Muscle of arm (tissue), 12 donors: ENCODE data around the gene CBFA2T2. TPM values are rescaled to one million over a fixed set of nuclear protein-coding genes. Genes with fewer than 3 reads are reported as not detected.
"Not testable (repeated sequence)": the region's sequence is repeated elsewhere in the genome, so short reads cannot be mapped to it uniquely, and the experiment has no call there.

Experiments
- DNase-seq: peaks from one replicate; pipeline ENCODE4 v3.0.0-alpha.2; 2013
- polyA plus RNA-seq, 12 donors: library from polyadenylated mRNA; unstranded; fragments of 120-200 nt; gene quantifications; one replicate each; pipeline ENCODE4 v1.2.1, GENCODE V29; 2013; ENCODE audit not compliant: insufficient read length in 12 of 12

CBFA2T2 gene
- polyA plus RNA-seq, 12 donors, result 11.3 to 32.1 (median 14.0) TPM; not detected in 1

DNA sequence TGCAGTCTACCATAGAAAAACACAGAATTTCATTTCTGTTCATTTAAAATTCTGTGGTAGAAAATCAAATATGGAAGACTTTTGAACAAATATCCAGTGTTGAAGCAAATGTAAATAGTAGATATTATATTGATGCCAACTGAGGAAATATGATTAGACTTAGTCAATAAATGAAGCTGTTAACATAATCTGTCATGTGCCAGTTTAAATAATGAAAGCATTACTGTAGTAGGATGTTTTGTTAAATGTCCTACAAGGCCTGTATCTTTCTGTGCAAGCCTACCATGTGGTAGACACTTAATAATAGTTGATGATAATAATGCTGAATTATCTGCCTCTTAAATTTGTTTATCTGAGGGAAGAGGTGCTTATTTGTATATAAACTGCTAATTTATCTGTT is 55.9 kb downstream of the CBFA2T2 start:
- DNase-seq, result no peak

DNA sequence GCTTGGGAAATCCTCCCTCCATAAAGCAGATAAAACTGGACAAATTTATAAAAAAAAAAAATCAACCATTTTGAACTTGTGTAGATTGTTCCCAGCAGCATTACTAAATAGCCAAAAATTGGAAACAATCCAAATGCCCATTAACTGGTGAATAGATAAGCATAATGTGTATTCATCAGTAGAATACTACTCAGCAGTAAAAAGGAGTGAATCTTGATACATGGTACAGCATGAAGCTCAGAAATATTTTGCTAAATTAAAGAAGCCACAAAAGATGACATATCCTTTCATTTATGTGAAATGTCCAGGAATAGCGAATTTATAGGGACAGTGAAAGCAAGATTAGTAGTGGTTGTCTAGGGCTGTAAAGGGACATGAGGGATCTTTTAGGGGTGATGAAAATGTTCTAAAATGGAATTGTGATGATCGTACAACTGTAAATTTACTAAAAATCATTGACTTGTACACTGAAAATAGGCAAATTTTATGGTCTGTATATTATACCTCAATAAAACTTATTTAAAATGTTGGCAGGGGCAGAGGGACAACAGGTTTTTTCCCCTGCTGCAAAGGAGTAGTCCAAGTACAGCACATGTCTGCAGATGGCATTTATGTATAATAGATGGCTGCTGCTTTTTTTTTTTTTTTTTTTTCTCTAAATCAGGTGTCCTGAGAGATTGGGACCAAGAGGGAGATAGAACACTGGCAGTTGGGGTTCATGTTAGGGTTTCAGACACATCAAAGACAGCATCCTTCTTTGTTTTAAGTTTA is 59.5 kb downstream of the CBFA2T2 start:
- DNase-seq, result no peak

DNA sequence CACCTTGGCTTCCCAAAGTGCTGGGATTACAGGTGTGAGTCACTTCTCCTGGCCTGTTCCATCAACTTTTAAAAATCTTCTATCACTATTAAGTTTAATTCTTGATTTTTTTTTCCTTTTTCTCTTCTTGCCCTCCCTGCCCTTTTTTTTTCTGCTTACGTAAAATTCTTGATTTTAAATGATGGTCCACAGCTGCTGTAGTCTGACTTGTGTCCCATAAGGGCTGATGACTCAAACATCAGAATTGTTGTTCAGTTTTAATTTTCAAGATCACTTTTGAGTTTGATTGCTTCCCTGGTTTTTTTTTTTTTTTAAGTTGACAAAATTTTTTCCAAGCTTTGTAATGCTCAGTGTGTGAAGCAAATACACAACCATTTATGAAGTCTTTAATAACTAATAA is 61.9 kb downstream of the CBFA2T2 start:
- no peak for DNase-seq

DNA sequence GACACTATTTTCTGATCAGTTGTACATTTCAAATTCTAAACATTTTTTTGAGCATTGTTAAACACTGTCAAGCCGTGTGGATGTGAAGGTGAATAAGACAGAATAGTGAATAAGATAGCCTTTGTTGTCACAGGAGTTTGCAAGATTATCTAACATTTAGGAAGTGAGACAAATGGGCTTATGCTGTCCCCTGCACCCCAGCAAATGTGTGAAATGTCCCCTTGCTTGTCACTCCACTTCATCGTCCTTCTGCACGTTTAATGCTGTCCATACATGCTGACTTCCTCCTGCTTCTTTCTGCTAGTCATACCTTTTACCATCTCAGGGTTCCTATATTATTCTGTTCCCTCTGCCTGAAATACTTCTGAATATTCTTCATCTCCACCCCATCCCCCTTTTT is 62.6 kb downstream of the CBFA2T2 start:
- DNase-seq, result no peak

DNA sequence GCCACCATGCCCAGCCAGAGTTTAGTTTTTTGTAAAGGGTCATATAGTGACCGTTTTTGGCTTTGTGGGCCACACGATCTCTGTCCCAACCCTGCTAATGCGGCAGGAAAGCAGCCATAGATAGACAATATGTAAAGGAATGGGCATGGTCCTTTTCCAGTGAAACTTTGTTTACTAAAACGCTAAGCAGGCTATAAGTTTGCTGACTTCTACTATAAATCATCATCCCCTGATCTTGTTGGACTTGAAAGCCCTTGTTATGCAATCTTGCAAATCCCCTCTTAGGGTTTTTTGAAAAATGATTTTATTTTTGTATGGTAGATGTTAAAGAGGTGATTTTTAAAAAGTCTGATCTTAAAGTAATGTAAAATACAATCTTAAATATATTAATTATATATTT is 63.6 kb downstream of the CBFA2T2 start:
- no peak for DNase-seq

DNA sequence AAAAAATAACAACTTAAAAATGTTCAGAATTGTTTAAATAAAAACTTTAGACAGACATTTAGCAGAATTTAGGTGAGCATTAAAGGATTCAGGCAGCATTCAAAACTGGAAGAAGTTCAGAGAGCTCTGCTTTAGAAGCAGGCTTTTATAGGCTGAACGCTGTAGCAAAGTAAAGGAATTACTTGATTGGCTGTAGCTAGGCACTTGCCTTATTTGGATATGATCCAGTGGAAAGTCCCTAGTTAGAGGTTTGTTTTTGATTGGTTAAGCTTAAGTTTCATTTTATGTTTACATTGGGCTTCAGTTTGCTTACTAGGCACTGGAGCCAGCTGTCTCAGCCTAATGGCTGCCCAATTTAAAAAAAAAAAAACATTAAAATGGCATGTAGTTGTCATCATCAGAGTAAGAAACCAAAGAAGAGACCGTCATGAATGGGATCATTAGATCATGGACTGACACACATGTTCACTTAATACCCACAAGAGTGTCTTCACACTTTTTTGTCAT is 65.1 kb downstream of the CBFA2T2 start:
- DNase-seq, result no peak

DNA sequence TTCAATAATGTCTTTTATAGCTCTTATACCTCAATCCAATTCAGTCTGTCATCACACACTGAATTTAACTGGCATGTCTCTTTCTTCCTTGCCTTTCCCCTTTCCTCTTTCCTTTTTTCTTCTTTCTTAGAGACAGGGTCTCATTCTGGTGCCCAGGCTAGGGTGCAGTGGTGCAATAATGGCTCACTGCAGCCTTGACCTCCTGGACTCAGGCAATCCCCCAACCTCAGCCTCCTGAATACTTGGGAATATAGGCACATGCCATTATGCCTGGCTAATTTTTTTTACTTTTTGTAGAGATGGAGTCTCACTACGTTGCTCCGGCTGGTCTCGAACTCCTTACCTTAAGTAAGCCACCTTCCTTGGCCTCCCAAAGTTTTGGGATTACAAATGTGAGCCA is 65.9 kb downstream of the CBFA2T2 start:
- DNase-seq, result no peak

DNA sequence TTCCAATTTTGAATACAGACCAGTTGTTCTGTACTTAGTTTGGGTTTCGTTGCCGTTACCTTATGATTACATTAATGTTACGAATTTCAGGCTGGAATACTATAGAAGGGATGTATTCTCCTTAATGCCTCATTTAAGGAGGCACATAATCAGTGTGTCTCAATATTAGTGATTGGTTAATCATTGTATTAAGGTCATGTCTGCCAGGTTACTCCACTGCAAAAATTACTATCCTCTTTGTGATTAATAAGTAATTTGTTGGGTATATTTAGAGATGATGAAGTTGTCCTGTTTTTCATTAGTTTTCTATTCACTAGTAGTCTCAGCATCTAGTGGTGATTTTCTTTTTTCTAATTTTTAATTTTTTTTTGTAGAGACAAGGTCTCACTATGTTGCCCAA is 66.3 kb downstream of the CBFA2T2 start:
- DNase-seq, result no peak

DNA sequence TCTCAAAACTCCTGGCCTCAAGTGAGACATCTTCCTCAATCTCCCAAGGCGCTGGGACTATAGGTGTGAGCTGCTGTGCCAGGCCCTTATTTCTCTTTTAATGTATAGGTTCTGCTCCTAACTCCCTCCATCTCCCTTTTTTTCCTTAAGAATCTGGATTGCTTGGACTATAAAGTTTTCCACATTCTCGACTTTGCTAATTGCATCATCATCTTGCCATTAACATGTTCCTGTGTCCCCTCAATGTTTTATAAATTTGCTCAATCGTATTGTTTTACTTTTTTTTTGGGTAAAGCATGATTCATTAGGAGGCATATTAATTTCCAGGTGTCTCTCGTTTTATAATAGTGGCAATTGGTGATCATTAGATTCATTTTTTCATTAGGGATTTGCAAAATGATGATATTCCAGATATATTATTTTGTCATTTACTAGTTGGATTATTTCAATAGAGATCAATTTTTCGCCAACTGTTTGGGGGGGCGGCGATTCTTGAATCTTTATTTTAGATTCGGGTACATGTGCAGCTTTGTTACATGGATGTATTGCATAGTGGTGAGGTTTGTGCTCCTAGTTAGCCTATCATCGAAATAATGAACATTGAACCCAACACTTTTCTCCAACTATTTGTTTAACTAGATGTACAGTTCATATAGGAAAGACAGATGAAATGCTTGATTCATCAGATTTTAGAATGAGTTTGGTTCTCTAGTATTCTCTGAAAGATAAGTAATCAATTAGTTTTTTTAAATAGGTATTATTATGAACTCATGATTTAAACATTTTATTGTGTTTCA is 68.7 kb downstream of the CBFA2T2 start:
- DNase-seq, result no peak

DNA sequence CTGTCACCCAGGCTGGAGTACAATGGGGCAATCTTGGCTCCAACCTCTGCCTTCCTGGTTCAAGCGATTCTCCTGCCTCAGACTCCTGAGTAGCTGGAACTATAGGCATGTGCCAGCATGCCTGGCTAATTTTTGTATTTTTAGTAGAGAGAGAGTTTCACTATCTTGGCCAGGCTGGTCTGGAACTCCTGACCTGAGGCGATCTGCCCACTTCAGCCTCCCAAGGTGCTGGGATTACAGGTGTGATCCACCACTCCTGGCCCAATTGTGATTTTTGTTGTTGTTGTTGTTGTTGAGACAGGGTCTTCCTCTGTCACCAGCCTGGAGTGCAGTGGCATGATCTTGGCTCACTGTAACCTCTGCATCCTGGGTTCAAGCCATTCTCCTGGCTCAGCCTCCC is 69.3 kb downstream of the CBFA2T2 start:
- no peak for DNase-seq

DNA sequence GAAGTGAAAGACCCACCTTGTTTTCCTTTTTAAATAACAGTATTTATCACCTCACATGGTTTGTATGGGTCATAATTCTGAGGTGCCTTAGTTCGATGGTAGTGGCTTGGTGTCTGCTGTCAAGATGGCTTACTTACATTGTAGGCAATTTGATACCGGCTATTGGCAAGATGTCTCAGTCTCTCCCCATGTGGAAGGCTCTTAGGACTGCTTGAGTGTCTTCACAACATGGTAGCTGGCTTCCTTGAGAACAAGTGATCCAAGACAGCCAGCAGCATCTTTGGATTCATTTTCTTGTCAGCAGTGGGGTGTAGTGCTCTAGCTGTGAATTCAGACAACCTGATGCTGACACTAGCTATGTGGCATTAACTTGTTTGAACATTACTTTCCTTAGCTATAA is 70.1 kb downstream of the CBFA2T2 start:
- no peak for DNase-seq

DNA sequence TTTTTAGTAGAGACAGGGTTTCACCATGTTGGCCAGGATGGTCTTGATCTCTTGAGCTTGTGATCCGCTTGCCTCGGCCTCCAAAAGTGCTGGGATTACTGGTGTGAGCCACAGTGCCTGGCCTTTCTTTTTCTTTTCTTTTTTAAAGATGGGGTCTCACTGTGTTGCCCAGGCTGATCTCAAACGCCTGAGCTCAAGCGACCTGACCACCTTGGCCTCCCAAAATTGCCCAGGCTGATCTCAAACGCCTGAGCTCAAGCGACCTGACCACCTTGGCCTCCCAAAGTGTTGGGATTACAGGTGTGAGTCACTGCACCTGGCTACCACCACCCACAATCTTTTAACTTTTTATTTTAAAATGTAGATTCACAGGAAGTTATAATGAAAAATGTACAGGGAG is 71.2 kb downstream of the CBFA2T2 start:
- not testable (repeated sequence) for DNase-seq

DNA sequence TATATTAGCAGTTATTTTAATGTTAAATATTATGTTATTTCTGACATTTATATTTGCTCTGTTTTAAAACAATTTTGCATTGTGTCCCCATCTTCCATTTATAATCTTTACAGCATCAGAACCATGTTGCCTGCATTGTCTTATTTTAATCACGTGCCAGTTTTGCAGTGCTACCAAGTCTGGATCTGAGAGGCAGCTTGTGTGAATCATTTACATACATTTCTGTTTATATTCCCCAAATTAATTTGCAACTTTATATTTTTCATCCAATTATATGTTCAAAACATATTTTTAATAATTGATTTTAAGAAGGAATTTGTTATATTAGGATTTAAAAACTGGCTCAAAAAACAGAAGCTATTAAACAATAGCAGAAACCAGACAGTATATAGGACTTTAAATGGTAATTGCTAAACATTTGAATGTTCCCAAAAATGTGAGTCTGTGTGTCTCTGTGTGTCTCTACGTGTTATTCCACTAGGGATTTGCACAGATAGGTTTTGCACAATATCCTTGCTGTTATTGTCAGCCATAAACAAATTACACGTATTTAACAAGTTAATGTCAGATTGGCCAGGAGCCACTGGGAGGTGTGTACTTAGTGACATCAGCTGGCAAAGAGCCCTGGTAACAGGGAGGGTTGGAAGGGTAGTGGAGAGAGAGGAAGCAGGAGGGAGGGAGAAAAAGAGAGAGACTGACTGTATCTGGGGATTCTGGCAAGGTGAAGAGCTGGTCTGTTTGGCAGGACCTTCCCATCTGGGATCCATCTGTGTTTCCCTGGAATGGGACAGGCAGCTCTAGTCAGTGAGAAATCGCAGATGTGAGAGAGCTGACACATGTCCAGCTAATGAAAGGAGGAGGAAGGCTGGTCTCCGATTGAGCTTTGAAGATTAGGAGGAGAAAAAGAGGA is 72.1 kb downstream of the CBFA2T2 start:
- DNase-seq, result peak; percentile 91

DNA sequence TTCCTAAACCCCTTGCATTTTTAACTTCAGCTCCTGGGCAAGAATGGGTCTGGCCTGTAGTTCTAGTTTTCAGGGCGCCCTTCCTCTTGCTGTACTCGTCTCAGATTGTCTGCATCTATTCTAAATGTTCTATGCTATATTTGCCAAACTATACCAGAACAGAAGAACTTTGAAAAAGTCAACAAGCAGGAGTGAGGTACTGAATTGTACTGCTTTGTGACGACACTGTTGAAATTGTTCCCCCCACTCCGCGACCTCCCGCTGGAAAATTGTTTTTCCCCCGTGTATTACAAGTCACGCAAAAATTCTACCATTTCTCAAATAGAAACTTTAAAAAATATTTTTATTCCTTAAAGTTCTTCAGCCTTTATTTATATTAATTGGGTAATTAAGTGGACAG is 73.9 kb downstream of the CBFA2T2 start:
- DNase-seq, result no peak

DNA sequence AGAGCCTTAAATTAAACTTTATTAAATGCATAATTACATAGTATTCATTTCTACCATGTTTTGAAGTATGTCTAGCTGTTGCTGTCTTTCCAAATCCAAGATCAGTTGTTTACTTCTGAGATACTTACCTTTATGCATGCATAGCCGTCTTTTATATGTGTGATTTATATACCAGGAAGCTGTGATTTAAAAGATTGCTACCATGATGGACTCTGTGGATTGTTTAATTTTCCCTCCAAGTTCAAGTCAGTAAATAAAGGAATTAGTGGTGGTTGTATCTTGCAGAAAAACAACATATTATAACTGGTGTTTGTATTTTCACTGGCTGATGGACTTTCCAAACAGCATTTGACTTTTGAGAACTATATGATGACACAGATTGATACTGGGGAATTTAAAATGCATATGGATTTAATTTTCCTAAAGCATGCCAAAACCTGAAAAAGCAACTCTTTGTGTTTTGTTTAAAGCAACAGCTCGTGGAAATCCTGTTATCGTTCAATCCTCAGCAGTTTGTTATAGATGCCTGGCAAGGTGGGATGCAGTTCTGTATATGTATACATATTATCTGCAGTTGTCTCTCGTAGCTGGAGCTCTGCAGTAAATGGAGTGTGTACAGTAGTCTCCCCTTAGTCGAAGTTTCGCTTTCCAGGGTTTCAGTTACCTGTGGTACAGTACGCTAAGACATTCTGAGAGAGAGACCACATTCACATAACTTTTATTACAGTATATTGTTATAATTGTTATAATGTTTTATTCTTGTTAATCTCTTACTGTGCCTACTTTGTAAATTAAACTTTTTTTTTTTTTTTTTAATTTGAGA is 77.1 kb downstream of the CBFA2T2 start:
- no peak for DNase-seq

DNA sequence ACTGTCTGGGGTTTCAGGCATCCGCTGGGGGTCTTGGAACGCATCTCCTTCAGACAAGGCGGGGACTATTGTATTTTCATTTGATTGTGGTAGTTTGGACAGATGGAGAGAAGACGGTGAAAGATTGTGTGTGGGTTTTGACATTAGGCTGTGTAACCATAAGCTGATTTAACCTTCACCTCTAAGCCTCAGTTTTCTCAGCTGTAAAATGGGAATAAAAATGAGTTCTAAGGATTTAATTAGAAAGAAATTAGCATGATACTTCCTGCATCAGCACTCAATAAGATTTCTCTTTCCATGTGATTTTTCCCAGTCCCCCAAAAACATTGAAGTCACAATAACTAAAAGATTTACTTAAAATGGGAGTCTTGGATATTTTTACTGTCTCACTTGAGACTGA is 78.1 kb downstream of the CBFA2T2 start:
- no peak for DNase-seq

DNA sequence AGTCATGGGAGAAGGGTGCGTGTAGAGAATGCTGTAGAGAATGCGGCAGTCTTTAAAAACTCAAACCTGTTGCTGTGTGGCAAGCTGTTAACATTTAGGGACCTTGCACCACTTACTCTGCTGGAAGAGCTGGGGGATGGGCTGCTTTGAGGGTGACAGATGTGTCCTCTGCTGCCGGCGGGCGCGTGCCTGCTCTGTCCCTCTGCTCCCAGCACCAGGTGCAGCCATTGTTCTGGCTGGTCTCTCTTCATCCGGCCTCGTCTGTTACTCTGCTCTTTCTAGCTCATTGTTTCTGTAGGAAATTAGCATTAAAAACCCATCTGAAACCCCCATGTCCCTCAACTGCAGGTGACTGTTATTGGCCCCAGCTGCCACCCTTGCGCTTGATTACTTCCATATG is 78.5 kb downstream of the CBFA2T2 start:
- peak; percentile 31 for DNase-seq

DNA sequence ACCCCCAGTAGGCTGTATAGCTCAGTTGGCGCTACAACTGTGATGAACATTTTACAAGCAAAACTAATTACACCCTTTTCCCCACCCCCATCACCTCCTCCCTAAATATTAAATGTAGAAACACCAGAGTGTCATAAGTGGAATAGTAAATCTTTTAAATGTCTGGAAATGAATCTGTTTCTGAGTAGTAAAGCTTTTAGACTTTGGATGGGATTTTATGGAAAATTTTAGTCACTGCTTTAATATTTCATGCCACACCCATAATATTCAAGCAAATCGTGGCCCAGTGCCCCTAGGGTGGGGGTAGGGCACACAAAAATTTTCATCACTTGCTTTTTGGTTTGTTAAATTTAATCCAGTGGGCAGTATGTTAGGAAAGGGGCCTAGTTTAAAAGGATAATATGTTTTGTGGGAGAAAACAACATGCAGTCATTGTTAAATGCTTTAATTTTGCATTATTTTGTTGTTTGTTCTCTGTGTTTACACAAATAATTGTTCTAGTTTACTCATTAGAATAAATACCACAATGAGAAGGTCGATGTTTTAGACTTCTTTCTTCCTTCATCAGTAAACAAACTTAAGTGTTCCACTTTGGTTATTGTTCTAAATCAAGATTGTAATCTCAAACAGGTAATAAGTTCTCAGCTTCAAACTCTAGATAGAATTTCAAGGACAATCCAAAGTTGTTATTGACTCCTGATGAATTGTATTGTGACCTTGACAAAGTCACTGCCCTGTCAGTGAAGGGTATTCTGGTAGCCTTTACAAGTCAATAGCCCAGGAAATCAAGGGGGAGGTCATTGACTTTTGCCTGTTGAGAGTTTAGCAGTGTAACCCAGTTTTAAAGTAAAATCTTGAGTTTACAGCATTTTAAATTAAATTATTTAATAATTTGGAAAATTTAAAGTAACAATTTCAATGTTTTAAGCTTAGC is 79.2 kb downstream of the CBFA2T2 start:
- DNase-seq, result peak; percentile 59

DNA sequence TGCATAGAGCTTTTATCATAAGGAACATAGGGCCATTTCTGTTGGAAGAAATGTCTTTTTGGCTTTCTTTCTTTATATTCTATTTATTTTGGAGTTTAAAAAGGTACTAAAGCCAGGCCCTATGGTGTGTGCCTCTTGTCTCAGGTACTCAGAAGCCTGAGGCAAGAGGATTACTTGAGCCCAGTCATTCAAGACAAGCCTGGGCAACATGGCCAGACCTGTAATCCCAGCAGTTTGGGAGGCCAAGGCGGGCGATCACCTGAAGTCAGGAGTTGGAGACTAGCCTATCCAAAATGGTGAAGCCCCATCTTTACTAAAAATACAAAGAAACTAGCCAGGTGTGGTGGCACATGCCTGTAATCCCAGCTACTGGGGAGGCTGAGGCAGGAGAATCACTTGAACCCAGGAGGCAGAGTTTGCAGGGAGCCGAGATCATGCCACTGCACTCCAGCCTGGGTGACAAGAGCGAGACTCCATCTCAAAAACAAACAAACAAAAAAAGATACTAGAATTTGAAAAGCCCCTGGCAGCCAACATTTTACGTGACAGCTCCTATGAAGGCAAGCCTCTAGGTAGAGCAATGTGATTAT is 80.0 kb downstream of the CBFA2T2 start:
- no peak for DNase-seq

DNA sequence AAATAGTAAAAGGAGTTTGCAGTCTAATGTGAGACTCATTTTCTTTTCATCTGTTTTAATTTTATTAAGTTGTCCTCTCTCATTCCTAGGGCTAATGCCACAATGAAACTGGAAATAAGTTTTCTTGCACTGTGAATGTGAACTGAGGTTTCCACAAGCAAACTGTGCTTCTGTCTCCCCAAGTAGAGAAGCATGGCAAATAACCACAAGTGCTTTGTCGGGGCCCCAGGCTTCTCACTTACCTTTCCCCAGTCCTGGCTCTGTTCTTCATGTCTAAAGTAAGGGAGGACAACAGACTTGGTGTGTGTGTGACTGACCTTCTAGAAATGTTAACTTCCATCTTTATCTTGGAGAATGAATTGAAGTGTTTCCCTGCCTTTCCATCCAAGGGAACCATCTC is 80.8 kb downstream of the CBFA2T2 start:
- DNase-seq, result no peak
